GDM1 (cell line): ENCODE measurements around the gene CANX.
A peak's percentile ranks its signal among the peaks of the same experiment; 100 is the strongest.
"Not testable (repeated sequence)": the region's sequence is repeated elsewhere in the genome, so short reads cannot be mapped to it uniquely, and the experiment has no call there.

ENCODE experiments used
- DNase-seq: peaks from one replicate; lab custom pipeline; 2025; lab: John Stamatoyannopoulos, UW

Gene CANX

GRCh38 chr5:179697993-179698934 is 503 bp upstream of the CANX start:
- DNase-seq: peak; percentile 99

GRCh38 chr5:179699616-179700237 is 960 bp downstream of the CANX start:
- DNase-seq: no peak

- no peak for DNase-seq
Measured at GRCh38 chr5:179700401-179700918, 1.7 kb downstream of the CANX start.

- no peak for DNase-seq
Measured at GRCh38 chr5:179716286-179716685, 17.5 kb downstream of the CANX start.

DNA sequence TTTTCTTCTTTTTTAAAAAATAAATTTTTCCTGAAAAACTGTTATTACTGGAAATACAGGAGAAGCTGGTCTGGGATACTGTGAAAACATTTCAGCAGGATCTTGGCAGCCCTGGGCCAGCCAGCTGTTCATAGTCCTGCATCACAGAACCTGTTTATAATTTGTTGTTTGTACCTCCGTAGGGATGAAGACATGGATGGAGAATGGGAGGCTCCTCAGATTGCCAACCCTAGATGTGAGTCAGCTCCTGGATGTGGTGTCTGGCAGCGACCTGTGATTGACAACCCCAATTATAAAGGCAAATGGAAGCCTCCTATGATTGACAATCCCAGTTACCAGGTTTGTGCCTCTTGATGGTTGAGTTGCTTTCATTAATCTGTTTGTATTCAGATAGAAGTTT is 21.5 kb downstream of the CANX start:
- DNase-seq: no peak

GRCh38 chr5:179724163-179724562 is 25.4 kb downstream of the CANX start:
- no peak for DNase-seq

DNA sequence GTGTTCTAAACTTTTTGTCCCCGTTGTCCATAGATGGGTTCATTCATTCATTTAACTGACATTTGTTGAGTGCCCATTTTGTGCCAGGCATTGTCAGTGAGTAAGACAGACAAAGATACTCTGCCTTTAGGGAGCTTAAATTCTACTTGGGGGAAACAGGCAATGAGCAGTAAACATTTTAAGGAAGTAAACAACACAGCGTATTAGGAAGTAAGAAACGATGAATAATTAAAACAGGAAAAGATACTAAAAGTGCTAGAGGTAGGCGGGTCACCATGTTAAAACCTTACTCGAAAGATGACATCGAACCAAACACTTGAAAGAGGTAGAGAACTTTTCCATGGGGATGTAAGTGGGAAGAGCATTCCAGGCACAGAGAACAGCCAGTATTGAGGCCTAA is 28.3 kb downstream of the CANX start:
- DNase-seq: no peak

- DNase-seq: no peak
Measured at GRCh38 chr5:179729303-179729702, 30.5 kb downstream of the CANX start.

DNA sequence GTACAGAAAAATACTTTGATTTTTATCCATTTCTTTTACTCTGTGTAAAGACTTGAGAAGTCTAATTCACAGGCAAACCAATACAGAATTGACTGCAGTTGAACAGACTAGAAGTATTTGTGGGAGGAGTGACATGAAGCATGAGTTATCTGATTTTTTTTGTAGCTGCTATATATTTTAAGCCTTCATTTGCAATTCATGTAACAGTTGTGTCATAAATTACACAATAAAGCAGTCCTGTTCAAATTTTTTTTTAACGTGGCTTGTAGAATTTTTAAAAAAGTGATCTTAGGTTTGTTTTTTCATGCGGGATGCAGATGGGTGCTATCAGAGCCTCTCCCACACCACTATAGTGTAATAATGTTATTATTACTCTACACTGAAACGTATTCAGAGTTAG is 31.0 kb downstream of the CANX start:
- DNase-seq: no peak

DNA sequence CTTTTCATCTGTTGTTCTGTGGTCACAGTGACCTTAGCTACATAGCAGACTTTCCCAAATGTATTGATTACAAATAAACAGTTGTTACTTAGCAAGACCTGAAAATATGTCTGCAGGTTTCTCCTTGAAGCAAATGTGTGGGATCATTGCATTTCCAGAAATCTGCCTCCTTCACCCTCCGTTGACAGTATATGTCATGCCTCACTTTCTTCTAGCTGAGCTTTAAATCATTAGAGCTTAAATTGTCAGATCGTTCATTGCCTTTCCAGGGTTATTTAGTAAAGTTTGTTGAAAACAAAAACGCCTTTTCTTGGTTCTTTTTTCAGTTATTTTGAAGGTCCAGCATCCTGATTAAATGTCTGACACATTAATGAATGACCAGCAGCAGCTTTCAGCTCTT is 31.6 kb downstream of the CANX start:
- no peak for DNase-seq

GRCh38 chr5:179730852-179731251 is 32.1 kb downstream of the CANX start:
- DNase-seq: no peak

- DNase-seq: no peak
Measured at GRCh38 chr5:179731791-179732411, 33.1 kb downstream of the CANX start.

DNA sequence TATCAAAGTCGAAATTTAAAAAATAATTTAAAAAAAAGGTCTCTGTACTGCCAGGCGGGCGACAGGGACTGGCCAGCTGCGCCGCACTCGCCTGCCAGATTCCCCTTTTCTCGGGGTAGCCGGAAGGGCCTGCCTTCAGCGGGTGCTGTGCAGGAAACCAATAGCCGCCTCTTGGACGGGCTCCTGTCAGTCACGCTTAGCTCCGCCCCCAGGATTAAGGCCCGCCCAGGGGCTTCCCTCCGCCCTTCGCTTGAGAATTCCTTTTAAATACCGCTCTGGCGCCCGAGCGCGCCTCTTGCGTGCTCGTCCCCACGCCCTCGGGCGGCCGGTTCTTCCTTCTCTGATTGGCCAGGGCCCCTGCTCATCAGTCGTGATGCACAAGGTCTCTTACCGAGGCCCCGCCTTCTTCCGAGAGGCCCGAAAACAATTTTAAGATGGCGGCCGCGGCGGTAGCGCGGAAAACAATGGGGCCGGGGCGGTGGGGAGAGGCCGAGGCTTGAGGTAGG is 33.7 kb downstream of the CANX start, which contains the start of gene MAML1:
Gene MAML1, plus strand, starts transcription at position 411 of the 506 bp plus-strand sequence. CDS start 291 bp downstream, outside the sequence.
- DNase-seq: peak; percentile 99

GRCh38 chr5:179732918-179733771 is 34.4 kb downstream of the CANX start:
- no peak for DNase-seq

DNA sequence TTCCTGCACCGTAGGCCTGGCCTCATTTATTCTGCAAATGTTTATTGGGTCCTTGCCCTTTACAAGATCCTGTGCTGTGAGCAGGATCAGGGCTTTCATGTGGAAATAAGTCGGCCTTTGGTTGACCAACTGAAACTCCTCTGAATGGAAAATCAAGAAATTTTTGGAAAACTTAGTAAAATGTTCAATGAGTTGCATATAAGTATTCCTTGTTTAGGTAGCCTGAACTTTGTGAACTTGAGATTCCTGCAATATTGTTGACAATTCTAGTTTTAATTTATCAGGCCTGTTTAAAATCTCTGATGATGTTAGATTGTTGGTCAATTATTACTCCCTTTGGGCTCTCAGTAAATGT is 35.0 kb downstream of the CANX start:
- DNase-seq: no peak

DNA sequence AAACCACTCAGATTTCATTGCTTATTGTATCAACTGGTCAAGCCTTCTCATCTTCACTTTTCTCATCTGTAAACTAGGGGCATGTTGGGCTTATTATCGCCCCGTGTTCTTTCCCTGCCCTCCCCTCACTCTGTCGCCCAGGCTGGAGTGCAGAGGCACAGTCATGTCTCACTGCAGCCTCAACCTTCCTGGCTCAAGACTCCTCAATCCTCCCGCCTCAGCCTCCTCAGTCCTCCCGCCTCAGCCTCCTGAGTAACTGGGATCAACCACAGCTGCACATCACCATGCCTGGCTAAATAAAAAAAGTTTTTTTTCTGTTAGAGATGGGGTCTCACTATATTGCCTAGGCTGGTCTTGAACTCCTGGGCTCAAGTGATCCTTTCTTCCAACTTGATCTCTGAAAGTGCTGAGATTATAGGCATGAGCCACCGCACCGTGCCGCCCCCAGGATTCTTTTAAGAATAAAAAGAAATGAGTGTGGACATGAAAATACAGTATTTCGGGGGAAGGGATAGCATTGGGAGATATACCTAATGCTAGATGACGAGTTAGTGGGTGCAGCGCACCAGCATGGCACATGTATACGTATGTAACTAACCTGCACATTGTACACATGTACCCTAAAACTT is 35.9 kb downstream of the CANX start:
- no peak for DNase-seq

DNA sequence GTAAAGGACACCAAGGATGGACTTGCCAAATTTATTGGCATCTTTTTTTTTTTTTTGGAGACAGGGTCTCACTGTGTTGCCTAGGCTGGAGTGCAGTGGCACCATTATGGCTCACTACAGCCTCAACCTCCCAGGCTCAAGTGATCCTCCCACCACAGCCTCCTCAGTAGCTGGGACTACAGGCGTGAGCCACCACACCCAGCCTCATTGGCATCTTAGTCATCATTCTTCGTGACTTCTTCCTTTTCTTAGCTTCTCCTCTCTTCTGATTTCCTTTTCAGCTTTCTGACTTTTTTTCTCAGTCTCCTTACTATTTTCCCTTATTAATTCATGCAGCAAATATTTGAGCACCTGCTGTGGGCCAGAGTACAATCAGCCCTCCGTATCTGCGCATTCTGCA is 40.0 kb downstream of the CANX start:
- no peak for DNase-seq

GRCh38 chr5:179744106-179744505 is 45.3 kb downstream of the CANX start:
- not testable (repeated sequence) for DNase-seq

DNA sequence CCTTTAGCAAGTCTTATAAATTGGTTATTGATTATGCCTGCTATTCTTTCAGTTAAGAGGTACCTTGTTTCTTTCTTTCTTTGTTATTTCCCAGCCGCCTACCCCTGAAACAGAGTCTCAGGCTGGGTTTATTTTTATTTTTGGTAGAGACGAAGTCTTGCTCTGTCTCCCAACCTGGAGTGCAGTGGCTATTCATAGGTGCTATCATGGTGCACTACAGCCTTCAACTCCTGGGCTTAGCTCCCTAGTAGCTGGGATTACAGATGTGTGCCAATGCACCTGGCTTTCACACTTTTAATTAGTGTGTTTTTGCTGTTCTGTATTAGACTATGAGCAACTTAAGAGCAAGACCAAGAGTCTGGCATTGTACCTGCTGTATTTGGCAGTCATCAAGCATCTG is 48.1 kb downstream of the CANX start:
- no peak for DNase-seq

GRCh38 chr5:179747811-179748210 is 49.0 kb downstream of the CANX start:
- no peak for DNase-seq
